ENCODE results near the gene PSMD13. TPM values are rescaled to one million over a fixed set of nuclear protein-coding genes. Genes with fewer than 3 reads are reported as not detected.

PSMD13 gene
- total and polyA plus RNA-seq, 2 experiments from 2014 or later, result 98.4 to 175 TPM

DNA sequence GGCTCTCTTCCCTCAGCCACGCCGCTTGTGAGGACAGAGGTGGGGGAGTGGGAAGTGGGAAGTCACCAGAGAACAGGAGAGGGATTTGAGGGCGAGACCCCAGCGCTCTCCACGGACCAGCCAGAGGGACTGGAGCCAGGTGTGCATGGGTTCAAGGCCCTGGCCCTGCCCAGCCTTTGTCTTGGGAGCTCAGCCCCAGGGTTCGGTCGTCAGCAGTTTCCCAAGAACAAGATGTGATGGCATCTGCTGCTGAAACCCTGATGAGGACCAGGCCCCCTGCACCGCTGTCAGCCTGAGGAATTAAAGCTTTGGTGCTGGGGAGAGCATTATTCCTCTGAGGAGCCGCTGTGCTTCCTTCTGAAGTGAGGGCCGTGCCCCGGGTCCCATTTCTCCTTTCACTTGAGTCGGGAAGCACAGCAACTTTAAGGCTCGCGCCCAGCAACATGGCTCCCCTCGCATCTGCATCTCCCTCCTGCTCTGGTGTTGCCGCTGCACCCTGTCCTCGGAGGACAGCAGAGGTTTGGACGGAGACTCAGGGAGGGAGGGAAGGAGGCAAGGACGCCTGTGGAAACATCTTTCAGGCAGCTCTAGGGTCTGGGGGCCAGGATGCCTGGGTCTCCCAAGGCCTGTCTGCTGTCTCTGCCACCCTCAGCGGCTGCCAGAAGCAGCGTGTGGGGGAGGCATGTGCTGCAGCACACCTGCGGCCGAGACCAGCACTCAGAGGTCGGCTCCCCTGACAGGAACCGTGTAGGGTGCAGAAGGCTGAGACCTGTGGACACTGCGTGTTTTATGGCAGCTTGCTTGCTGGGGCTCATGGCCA lies 58.8 kb downstream of the PSMD13 start:
- no peak overlapping the region for H3K4me3 ChIP-seq
- DNase-seq (ENCODE audit: low read depth in 1 of 2, low spot score in 1 of 2), result no peak
- H3K27ac ChIP-seq, result peak overlapping the region; percentile 43
- TF ChIP-seq, protein P1, sequence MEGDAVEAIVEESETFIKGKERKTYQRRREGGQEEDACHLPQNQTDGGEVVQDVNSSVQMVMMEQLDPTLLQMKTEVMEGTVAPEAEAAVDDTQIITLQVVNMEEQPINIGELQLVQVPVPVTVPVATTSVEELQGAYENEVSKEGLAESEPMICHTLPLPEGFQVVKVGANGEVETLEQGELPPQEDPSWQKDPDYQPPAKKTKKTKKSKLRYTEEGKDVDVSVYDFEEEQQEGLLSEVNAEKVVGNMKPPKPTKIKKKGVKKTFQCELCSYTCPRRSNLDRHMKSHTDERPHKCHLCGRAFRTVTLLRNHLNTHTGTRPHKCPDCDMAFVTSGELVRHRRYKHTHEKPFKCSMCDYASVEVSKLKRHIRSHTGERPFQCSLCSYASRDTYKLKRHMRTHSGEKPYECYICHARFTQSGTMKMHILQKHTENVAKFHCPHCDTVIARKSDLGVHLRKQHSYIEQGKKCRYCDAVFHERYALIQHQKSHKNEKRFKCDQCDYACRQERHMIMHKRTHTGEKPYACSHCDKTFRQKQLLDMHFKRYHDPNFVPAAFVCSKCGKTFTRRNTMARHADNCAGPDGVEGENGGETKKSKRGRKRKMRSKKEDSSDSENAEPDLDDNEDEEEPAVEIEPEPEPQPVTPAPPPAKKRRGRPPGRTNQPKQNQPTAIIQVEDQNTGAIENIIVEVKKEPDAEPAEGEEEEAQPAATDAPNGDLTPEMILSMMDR (IDR thresholded peaks at IDR 0.05; ENCODE audit: low read depth, low read length), result no peak
- H3K4me1 ChIP-seq (ENCODE audit: low read depth), result no peaks in the 10 kb centered on the region
- H3K27me3 ChIP-seq, result no peaks in the 10 kb centered on the region
- H3K36me3 ChIP-seq, result no peaks in the 10 kb centered on the region
- H3K9me3 ChIP-seq (ENCODE audit: low read depth), result no peaks in the 10 kb centered on the region

GRCh38 chr11:296171-297050 lies 59.6 kb downstream of the PSMD13 start:
- Histone ChIP-seq H3K27ac (peak overlapping the region; percentile 43), H3K4me3 (no peak overlapping the region), H3K4me1 (ENCODE audit: low read depth) (no peaks in the 10 kb centered on the region), H3K27me3 (no peaks in the 10 kb centered on the region), H3K36me3 (no peaks in the 10 kb centered on the region), H3K9me3 (ENCODE audit: low read depth) (no peaks in the 10 kb centered on the region)
- TF ChIP-seq, protein P1 (IDR thresholded peaks at IDR 0.05; ENCODE audit: low read depth, low read length), result no peak
- no peak for DNase-seq (ENCODE audit: low read depth in 1 of 2, low spot score in 1 of 2)

GRCh38 chr11:297051-297585 lies 60.3 kb downstream of the PSMD13 start:
- Histone ChIP-seq H3K36me3 (no peaks in the 10 kb centered on the region), H3K4me3 (no peak overlapping the region), H3K27ac (no peak overlapping the region), H3K9me3 (ENCODE audit: low read depth) (no peaks in the 10 kb centered on the region), H3K27me3 (no peaks in the 10 kb centered on the region), H3K4me1 (ENCODE audit: low read depth) (no peaks in the 10 kb centered on the region)
- TF ChIP-seq, protein P1 (IDR thresholded peaks at IDR 0.05; ENCODE audit: low read depth, low read length), result no peak
- no peak for DNase-seq (ENCODE audit: low read depth in 1 of 2, low spot score in 1 of 2)

GRCh38 chr11:297586-298405 lies 61.0 kb downstream of the PSMD13 start:
- no peaks in the 10 kb centered on the region for H3K27me3 ChIP-seq
- no peaks in the 10 kb centered on the region for H3K9me3 ChIP-seq (ENCODE audit: low read depth)
- H3K4me3 ChIP-seq, result no peak overlapping the region
- H3K36me3 ChIP-seq, result no peaks in the 10 kb centered on the region
- H3K4me1 ChIP-seq (ENCODE audit: low read depth), result no peaks in the 10 kb centered on the region
- H3K27ac ChIP-seq, result no peak overlapping the region
- DNase-seq (ENCODE audit: low read depth in 1 of 2, low spot score in 1 of 2), result no peak
- TF ChIP-seq, protein P1 (IDR thresholded peaks at IDR 0.05; ENCODE audit: low read depth, low read length), result no peak

Measured in cardiac muscle cell (in vitro differentiated cells and primary cell).